HEK293 (cell line): ENCODE data around the gene METTL24.

Experiments
- CTCF ChIA-PET: fragments of 350-600 bp; formaldehyde crosslinking; extraction: SDS; loops from one replicate; lab custom pipeline; 2021; ENCODE audit warnings: antibody characterized with exemption; lab: Yijun Ruan, JAX
- POLR2A ChIA-PET: fragments of 300-600 bp; formaldehyde crosslinking; extraction: SDS; loops from one replicate; lab custom pipeline; 2020; ENCODE audit warnings: antibody characterized with exemption, inconsistent platforms; lab: Yijun Ruan, JAX
- H3K27ac ChIP-seq: fragments of 200-500 bp; sonication (Bioruptor generic); 2 replicates; pipeline ENCODE4 v1.5.1; 2014; ENCODE audit warnings: low read depth, low read length, control low read depth, inconsistent platforms; ENCODE audit errors: extremely low read depth
- H3K36me3 ChIP-seq, 2 experiments: fragments of 200-500 bp in 1 of 2; sonication (Bioruptor generic) in 1 of 2; 1 replicate in 1 of 2; 2 replicates in 1 of 2; pipeline ENCODE4 v1.5.1; 2014 to 2017; ENCODE audit warnings: inconsistent platforms in 2 of 2, low read length in 2 of 2; ENCODE audit not compliant: control insufficient read depth in 2 of 2, insufficient read depth in 1 of 2
- H3K4me1 ChIP-seq: fragments of 200-500 bp; sonication (Bioruptor generic); 2 replicates; pipeline ENCODE4 v1.5.1; 2014; ENCODE audit warnings: mild to moderate bottlenecking, low read length, inconsistent platforms; ENCODE audit not compliant: control insufficient read depth, insufficient read depth
- H3K4me3 ChIP-seq: 2 replicates; pipeline ENCODE4 v1.5.1; 2011; ENCODE audit warnings: low read depth, mild to moderate bottlenecking, control low read depth, low read length, moderate library complexity
- H3K9me3 ChIP-seq: fragments of 200-500 bp; sonication (Bioruptor generic); 2 replicates; pipeline ENCODE4 v1.5.1; 2014; ENCODE audit warnings: low read depth, low read length, inconsistent platforms; ENCODE audit not compliant: control insufficient read depth, insufficient read depth
- OSR2 ChIP-seq: fragments of 450-650 bp; formaldehyde crosslinking; IDR thresholded peaks from 2 replicates; pipeline ENCODE4 v1.5.1; 2016; ENCODE audit warnings: missing biosample characterization, missing genetic modification characterization
- YY2 ChIP-seq: fragments of 450-650 bp; formaldehyde crosslinking; IDR thresholded peaks from 2 replicates; pipeline ENCODE4 v1.5.1; 2016; ENCODE audit warnings: missing biosample characterization, missing genetic modification characterization
- ZBTB20 ChIP-seq: fragments of 450-650 bp; formaldehyde crosslinking; IDR thresholded peaks from 2 replicates; pipeline ENCODE4 v1.5.1; 2016; ENCODE audit warnings: missing biosample characterization, missing genetic modification characterization
- ZBTB21 ChIP-seq: fragments of 450-650 bp; formaldehyde crosslinking; IDR thresholded peaks from 2 replicates; pipeline ENCODE4 v1.5.1; 2017; ENCODE audit warnings: missing biosample characterization, missing genetic modification characterization
- ZNF114 ChIP-seq: fragments of 450-650 bp; formaldehyde crosslinking; IDR thresholded peaks from 2 replicates; pipeline ENCODE4 v1.5.0; 2017; ENCODE audit warnings: missing biosample characterization, missing genetic modification characterization
- ZNF140 ChIP-seq: fragments of 450-650 bp; formaldehyde crosslinking; IDR thresholded peaks from 2 replicates; pipeline ENCODE4 v1.5.1; 2016; ENCODE audit warnings: missing biosample characterization, missing genetic modification characterization
- ZNF146 ChIP-seq: fragments of 450-650 bp; formaldehyde crosslinking; IDR thresholded peaks from 2 replicates; pipeline ENCODE4 v1.5.1; 2016; ENCODE audit warnings: missing biosample characterization, missing genetic modification characterization
- ZNF16 ChIP-seq: fragments of 450-650 bp; formaldehyde crosslinking; IDR thresholded peaks from 2 replicates; pipeline ENCODE4 v1.5.1; 2016; ENCODE audit warnings: low read depth, missing biosample characterization, missing genetic modification characterization
- ZNF174 ChIP-seq: fragments of 450-650 bp; formaldehyde crosslinking; IDR thresholded peaks from 2 replicates; pipeline ENCODE4 v1.5.0; 2017; ENCODE audit warnings: missing biosample characterization, mild to moderate bottlenecking, missing genetic modification characterization
- ZNF19 ChIP-seq: fragments of 450-650 bp; formaldehyde crosslinking; IDR thresholded peaks from 2 replicates; pipeline ENCODE4; 2016; ENCODE audit warnings: missing biosample characterization, missing genetic modification characterization, low read depth
- ZNF202 ChIP-seq: fragments of 450-650 bp; formaldehyde crosslinking; IDR thresholded peaks from 2 replicates; pipeline ENCODE4 v1.5.1; 2016; ENCODE audit warnings: missing biosample characterization, missing genetic modification characterization, borderline replicate concordance
- ZNF221 ChIP-seq: fragments of 450-650 bp; formaldehyde crosslinking; IDR thresholded peaks from 2 replicates; pipeline ENCODE4 v1.5.1; 2017; ENCODE audit warnings: missing biosample characterization, missing genetic modification characterization, borderline replicate concordance
- ZNF24 ChIP-seq: fragments of 450-650 bp; formaldehyde crosslinking; IDR thresholded peaks from 2 replicates; pipeline ENCODE4 v1.5.1; 2016; ENCODE audit warnings: missing biosample characterization, missing genetic modification characterization
- ZNF266 ChIP-seq: fragments of 450-650 bp; formaldehyde crosslinking; IDR thresholded peaks from 2 replicates; pipeline ENCODE4 v1.5.1; 2016; ENCODE audit warnings: missing biosample characterization, missing genetic modification characterization, low read depth
- ZNF423 ChIP-seq: fragments of 450-650 bp; formaldehyde crosslinking; IDR thresholded peaks from 2 replicates; pipeline ENCODE4 v1.5.1; 2016; ENCODE audit warnings: missing biosample characterization, missing genetic modification characterization
- ZNF426 ChIP-seq: fragments of 450-650 bp; formaldehyde crosslinking; IDR thresholded peaks from 2 replicates; pipeline ENCODE4 v1.5.1; 2017; ENCODE audit warnings: missing biosample characterization, missing genetic modification characterization, mild to moderate bottlenecking, inconsistent platforms, moderate library complexity
- ZNF433 ChIP-seq: fragments of 450-650 bp; formaldehyde crosslinking; IDR thresholded peaks from 2 replicates; pipeline ENCODE4 v1.5.1; 2016; ENCODE audit warnings: missing biosample characterization, missing genetic modification characterization, low read depth
- ZNF510 ChIP-seq: fragments of 450-650 bp; formaldehyde crosslinking; IDR thresholded peaks from 2 replicates; pipeline ENCODE4 v1.5.1; 2018; ENCODE audit warnings: mild to moderate bottlenecking, missing genetic modification characterization, missing biosample characterization; ENCODE audit not compliant: insufficient replicate concordance
- ZNF530 ChIP-seq: fragments of 450-650 bp; formaldehyde crosslinking; IDR thresholded peaks from 2 replicates; pipeline ENCODE4 v1.5.1; 2016; ENCODE audit warnings: low read depth, missing biosample characterization, missing genetic modification characterization
- ZNF600 ChIP-seq: fragments of 450-650 bp; formaldehyde crosslinking; IDR thresholded peaks from 2 replicates; pipeline ENCODE4 v1.5.1; 2016; ENCODE audit warnings: missing biosample characterization, missing genetic modification characterization
- ZNF670 ChIP-seq: fragments of 450-650 bp; formaldehyde crosslinking; IDR thresholded peaks from 2 replicates; pipeline ENCODE4 v1.5.1; 2016; ENCODE audit warnings: missing biosample characterization, missing genetic modification characterization, low read depth
- ZNF768 ChIP-seq: fragments of 450-650 bp; formaldehyde crosslinking; IDR thresholded peaks from 2 replicates; pipeline ENCODE4 v1.5.1; 2018; ENCODE audit warnings: missing biosample characterization, mild to moderate bottlenecking, missing genetic modification characterization
- ZNF776 ChIP-seq: fragments of 450-650 bp; formaldehyde crosslinking; IDR thresholded peaks from 2 replicates; pipeline ENCODE4 v1.5.0; 2017; ENCODE audit warnings: missing biosample characterization, missing genetic modification characterization, borderline replicate concordance
- ZNF830 ChIP-seq: fragments of 450-650 bp; IDR thresholded peaks from 2 replicates; pipeline ENCODE4 v1.5.0; 2018; ENCODE audit warnings: missing biosample characterization, missing genetic modification characterization, low read depth, mild to moderate bottlenecking, moderate library complexity
- ZNF837 ChIP-seq: fragments of 450-650 bp; formaldehyde crosslinking; IDR thresholded peaks from 2 replicates; pipeline ENCODE4 v1.5.1; 2016; ENCODE audit warnings: missing biosample characterization, missing genetic modification characterization
- ZSCAN23 ChIP-seq: fragments of 450-650 bp; formaldehyde crosslinking; IDR thresholded peaks from 2 replicates; pipeline ENCODE4 v1.5.1; 2016; ENCODE audit warnings: missing biosample characterization, missing genetic modification characterization
- TF ChIP-seq, protein P1 (sequence below): fragments of 450-650 bp; formaldehyde crosslinking; IDR thresholded peaks from 2 replicates; pipeline ENCODE4 v1.5.1; 2016; ENCODE audit warnings: missing biosample characterization, missing genetic modification characterization
- TF ChIP-seq, protein P2 (sequence below): fragments of 450-650 bp; formaldehyde crosslinking; IDR thresholded peaks from 2 replicates; pipeline ENCODE4 v1.5.1; 2016; ENCODE audit warnings: missing biosample characterization, missing genetic modification characterization
- TF ChIP-seq, protein P3 (sequence below): fragments of 450-650 bp; formaldehyde crosslinking; IDR thresholded peaks from 2 replicates; pipeline ENCODE4 v1.5.1; 2016; ENCODE audit warnings: missing biosample characterization, missing genetic modification characterization
- TF ChIP-seq, protein P4 (sequence below): fragments of 450-650 bp; IDR thresholded peaks from 2 replicates; pipeline ENCODE4 v1.5.1; 2018; ENCODE audit warnings: missing biosample characterization, mild to moderate bottlenecking, missing genetic modification characterization

The METTL24 gene

DNA sequence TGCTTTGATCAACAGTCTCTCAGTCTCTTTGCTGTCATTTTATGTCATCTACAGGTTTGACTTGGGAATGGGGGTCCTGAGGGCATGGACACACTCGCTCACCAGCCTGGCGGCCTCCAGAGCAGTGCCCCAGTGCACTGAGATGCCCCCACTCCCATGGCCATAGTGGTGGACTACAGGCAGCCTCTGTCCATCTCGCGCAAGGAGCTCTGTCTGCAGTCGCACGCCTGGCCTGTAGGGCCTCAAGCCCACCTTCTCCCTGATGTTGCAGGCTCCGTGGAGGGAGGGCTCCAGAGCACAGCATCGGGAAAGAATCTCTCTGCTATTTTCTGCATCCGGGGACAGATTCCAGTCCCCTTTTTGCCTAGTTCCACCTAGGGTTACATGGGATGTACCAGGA lies 34.6 kb upstream of the METTL24 start:
- Histone ChIP-seq H3K4me3 (no peak overlapping the region), H3K9me3 (no peaks in the 10 kb centered on the region), H3K4me1 (peaks cover 10% of the 10 kb centered on the region), H3K36me3 (no peaks in the 10 kb centered on the region), H3K27ac (no peak overlapping the region)
- POLR2A ChIA-PET = no interaction called here
- no peak for TF ChIP-seq ZNF202 (tag by site-specific recombination)
- no peak for TF ChIP-seq ZNF426 (tag by site-specific recombination)
- TF ChIP-seq ZNF266 (tag by site-specific recombination) = no peak
- no peak for TF ChIP-seq ZBTB20 (tag by site-specific recombination)
- TF ChIP-seq ZNF24 (tag by site-specific recombination) = no peak
- no peak for TF ChIP-seq ZSCAN23
- TF ChIP-seq ZNF670 (tag by site-specific recombination) = no peak
- TF ChIP-seq ZNF16 (tag by site-specific recombination) = no peak
- TF ChIP-seq ZNF776 (tag by site-specific recombination) = no peak
- TF ChIP-seq YY2 (tag by site-specific recombination) = no peak
- TF ChIP-seq ZNF114 = no peak
- TF ChIP-seq ZNF837 (tag by site-specific recombination) = no peak
- TF ChIP-seq, protein P1, sequence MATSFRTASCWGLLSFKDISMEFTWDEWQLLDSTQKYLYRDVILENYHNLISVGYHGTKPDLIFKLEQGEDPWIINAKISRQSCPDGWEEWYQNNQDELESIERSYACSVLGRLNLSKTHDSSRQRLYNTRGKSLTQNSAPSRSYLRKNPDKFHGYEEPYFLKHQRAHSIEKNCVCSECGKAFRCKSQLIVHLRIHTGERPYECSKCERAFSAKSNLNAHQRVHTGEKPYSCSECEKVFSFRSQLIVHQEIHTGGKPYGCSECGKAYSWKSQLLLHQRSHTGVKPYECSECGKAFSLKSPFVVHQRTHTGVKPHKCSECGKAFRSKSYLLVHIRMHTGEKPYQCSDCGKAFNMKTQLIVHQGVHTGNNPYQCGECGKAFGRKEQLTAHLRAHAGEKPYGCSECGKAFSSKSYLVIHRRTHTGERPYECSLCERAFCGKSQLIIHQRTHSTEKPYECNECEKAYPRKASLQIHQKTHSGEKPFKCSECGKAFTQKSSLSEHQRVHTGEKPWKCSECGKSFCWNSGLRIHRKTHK (tag by site-specific recombination) = no peak
- no peak for TF ChIP-seq ZNF140 (tag by site-specific recombination)
- TF ChIP-seq ZNF174 (tag by site-specific recombination) = no peak
- TF ChIP-seq ZNF510 (tag by site-specific recombination) = no peak
- TF ChIP-seq ZNF146 (tag by site-specific recombination) = no peak
- no peak for TF ChIP-seq ZNF19
- TF ChIP-seq, protein P2, sequence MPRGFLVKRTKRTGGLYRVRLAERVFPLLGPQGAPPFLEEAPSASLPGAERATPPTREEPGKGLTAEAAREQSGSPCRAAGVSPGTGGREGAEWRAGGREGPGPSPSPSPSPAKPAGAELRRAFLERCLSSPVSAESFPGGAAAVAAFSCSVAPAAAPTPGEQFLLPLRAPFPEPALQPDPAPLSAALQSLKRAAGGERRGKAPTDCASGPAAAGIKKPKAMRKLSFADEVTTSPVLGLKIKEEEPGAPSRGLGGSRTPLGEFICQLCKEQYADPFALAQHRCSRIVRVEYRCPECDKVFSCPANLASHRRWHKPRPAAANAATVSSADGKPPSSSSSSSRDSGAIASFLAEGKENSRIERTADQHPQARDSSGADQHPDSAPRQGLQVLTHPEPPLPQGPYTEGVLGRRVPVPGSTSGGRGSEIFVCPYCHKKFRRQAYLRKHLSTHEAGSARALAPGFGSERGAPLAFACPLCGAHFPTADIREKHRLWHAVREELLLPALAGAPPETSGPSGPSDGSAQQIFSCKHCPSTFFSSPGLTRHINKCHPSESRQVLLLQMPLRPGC (tag by site-specific recombination) = no peak
- CTCF ChIA-PET = interaction anchor here (0.6 to 7.7 kb wide), 9 partner anchors 11 to 865 kb away, joined by 3 to 98 read pairs (median 16); partner anchors contain the start of gene WASF1

DNA sequence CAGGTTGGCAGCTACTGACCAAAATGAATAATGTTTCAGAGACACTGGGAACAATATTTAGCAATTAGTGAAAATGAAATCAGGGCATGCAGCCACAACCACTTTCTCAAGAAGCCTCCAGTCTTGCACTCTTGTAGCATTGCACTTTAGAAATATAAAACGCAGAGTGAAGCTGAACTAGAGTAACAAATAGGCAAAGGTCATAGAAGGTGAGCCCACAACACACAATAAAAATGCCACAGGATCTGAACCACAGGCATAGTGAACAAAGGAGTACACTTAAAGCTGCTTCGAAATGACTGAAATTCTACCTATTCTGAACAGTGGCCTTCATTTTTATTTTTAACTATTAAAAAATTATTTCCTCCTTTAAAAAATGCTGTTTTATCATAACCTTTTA lies 32.3 kb upstream of the METTL24 start:
- Histone ChIP-seq H3K27ac (no peak overlapping the region), H3K4me3 (no peak overlapping the region), H3K4me1 (peaks cover 10% of the 10 kb centered on the region), H3K36me3 (no peaks in the 10 kb centered on the region), H3K9me3 (no peaks in the 10 kb centered on the region)
- CTCF ChIA-PET = interaction anchor here (0.5 to 7.7 kb wide), 36 partner anchors 10 to 1880 kb away, joined by 3 to 98 read pairs (median 4); no protein-coding TSS in a partner anchor
- POLR2A ChIA-PET = interaction anchor here (1.4 kb wide), 1 partner anchor 211 kb away, joined by 5 read pairs; no protein-coding TSS in a partner anchor
- TF ChIP-seq ZBTB21 (tag by site-specific recombination) (no peak), ZNF530 (no peak), ZNF433 (tag by site-specific recombination) (no peak), ZNF600 (tag by site-specific recombination) (no peak), ZNF768 (tag by site-specific recombination) (no peak), ZNF510 (tag by site-specific recombination) (no peak), ZNF423 (tag by site-specific recombination) (no peak), OSR2 (no peak), ZNF146 (tag by site-specific recombination) (no peak), ZNF830 (tag by site-specific recombination) (no peak), ZNF221 (tag by site-specific recombination) (no peak)
- TF ChIP-seq, protein P3, sequence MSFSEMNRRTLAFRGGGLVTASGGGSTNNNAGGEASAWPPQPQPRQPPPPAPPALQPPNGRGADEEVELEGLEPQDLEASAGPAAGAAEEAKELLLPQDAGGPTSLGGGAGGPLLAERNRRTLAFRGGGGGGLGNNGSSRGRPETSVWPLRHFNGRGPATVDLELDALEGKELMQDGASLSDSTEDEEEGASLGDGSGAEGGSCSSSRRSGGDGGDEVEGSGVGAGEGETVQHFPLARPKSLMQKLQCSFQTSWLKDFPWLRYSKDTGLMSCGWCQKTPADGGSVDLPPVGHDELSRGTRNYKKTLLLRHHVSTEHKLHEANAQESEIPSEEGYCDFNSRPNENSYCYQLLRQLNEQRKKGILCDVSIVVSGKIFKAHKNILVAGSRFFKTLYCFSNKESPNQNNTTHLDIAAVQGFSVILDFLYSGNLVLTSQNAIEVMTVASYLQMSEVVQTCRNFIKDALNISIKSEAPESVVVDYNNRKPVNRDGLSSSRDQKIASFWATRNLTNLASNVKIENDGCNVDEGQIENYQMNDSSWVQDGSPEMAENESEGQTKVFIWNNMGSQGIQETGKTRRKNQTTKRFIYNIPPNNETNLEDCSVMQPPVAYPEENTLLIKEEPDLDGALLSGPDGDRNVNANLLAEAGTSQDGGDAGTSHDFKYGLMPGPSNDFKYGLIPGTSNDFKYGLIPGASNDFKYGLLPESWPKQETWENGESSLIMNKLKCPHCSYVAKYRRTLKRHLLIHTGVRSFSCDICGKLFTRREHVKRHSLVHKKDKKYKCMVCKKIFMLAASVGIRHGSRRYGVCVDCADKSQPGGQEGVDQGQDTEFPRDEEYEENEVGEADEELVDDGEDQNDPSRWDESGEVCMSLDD (tag by site-specific recombination) = no peak
- TF ChIP-seq, protein P4, sequence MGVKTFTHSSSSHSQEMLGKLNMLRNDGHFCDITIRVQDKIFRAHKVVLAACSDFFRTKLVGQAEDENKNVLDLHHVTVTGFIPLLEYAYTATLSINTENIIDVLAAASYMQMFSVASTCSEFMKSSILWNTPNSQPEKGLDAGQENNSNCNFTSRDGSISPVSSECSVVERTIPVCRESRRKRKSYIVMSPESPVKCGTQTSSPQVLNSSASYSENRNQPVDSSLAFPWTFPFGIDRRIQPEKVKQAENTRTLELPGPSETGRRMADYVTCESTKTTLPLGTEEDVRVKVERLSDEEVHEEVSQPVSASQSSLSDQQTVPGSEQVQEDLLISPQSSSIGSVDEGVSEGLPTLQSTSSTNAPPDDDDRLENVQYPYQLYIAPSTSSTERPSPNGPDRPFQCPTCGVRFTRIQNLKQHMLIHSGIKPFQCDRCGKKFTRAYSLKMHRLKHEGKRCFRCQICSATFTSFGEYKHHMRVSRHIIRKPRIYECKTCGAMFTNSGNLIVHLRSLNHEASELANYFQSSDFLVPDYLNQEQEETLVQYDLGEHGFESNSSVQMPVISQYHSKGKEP (tag by site-specific recombination) = no peak
